NCI-H1105 (cell line): ENCODE measurements around the gene MYOZ2.
"Not testable (repeated sequence)": the region's sequence is repeated elsewhere in the genome, so short reads cannot be mapped to it uniquely, and the experiment has no call there.

Experiments used
- DNase-seq: peaks from one replicate; lab custom pipeline; 2025; lab: John Stamatoyannopoulos, UW

MYOZ2 gene

GRCh38 chr4:119128148-119128547 lies 7.5 kb upstream of the MYOZ2 start:
- DNase-seq, result no peak

- DNase-seq, result no peak
These were observed 5.1 kb upstream of the MYOZ2 start for GRCh38 chr4:119130365-119131065.

GRCh38 chr4:119131164-119131563 lies 4.5 kb upstream of the MYOZ2 start:
- DNase-seq, result no peak

- DNase-seq, result no peak
These were observed 3.3 kb upstream of the MYOZ2 start for GRCh38 chr4:119132306-119132705.

GRCh38 chr4:119136546-119136945 lies 914 bp downstream of the MYOZ2 start:
- DNase-seq, result no peak

GRCh38 chr4:119138046-119138445 lies 2.4 kb downstream of the MYOZ2 start:
- DNase-seq, result no peak

GRCh38 chr4:119139311-119139710 lies 3.7 kb downstream of the MYOZ2 start:
- no peak for DNase-seq

GRCh38 chr4:119139822-119140252 lies 4.2 kb downstream of the MYOZ2 start:
- no peak for DNase-seq

GRCh38 chr4:119141283-119141682 lies 5.7 kb downstream of the MYOZ2 start:
- not testable (repeated sequence) for DNase-seq

- no peak for DNase-seq
These were observed 7.2 kb downstream of the MYOZ2 start for GRCh38 chr4:119142833-119143232.

- DNase-seq, result not testable (repeated sequence)
These were observed 7.7 kb downstream of the MYOZ2 start for GRCh38 chr4:119143341-119143740.

- no peak for DNase-seq
These were observed 13.5 kb downstream of the MYOZ2 start for GRCh38 chr4:119149110-119149509.

- no peak for DNase-seq
These were observed 15.5 kb downstream of the MYOZ2 start for GRCh38 chr4:119151161-119151560.

GRCh38 chr4:119152741-119153140 lies 17.1 kb downstream of the MYOZ2 start:
- DNase-seq, result no peak

GRCh38 chr4:119162174-119162573 lies 26.5 kb downstream of the MYOZ2 start:
- no peak for DNase-seq

- no peak for DNase-seq
These were observed 30.1 kb downstream of the MYOZ2 start for GRCh38 chr4:119165767-119166166.

- no peak for DNase-seq
These were observed 34.6 kb downstream of the MYOZ2 start for GRCh38 chr4:119170195-119170594.

GRCh38 chr4:119172223-119172622 lies 36.6 kb downstream of the MYOZ2 start:
- DNase-seq, result no peak

- DNase-seq, result not testable (repeated sequence)
These were observed 38.2 kb downstream of the MYOZ2 start for GRCh38 chr4:119173729-119174361.

- no peak for DNase-seq
These were observed 43.4 kb downstream of the MYOZ2 start for GRCh38 chr4:119179011-119179410.

GRCh38 chr4:119184128-119184527 lies 48.5 kb downstream of the MYOZ2 start:
- no peak for DNase-seq

- no peak for DNase-seq
These were observed 54.0 kb downstream of the MYOZ2 start for GRCh38 chr4:119189638-119190037.

GRCh38 chr4:119190354-119190753 lies 54.7 kb downstream of the MYOZ2 start:
- no peak for DNase-seq

- DNase-seq, result no peak
These were observed 55.9 kb downstream of the MYOZ2 start for GRCh38 chr4:119191505-119191904.
